ENCODE measurements around the gene STPG1.

- TF ChIP-seq CTCF (IDR thresholded peaks at IDR 0.05; ENCODE audit: poor library complexity, severe bottlenecking) (no peak), REST (IDR thresholded peaks at IDR 0.05; ENCODE audit: borderline replicate concordance) (no peak), EP300 (conservative IDR thresholded peaks at IDR 0.05; ENCODE audit: poor library complexity, severe bottlenecking) (no peak), EZH2 (IDR thresholded peaks at IDR 0.05; ENCODE audit: borderline replicate concordance, insufficient read depth, low read length, poor library complexity, severe bottlenecking) (no peak), POLR2AphosphoS5 (IDR thresholded peaks at IDR 0.05) (no peak), RAD21 (conservative IDR thresholded peaks at IDR 0.05) (no peak), MXI1 (conservative IDR thresholded peaks at IDR 0.05; ENCODE audit: poor library complexity, severe bottlenecking) (peak; percentile 47)
Observed at GRCh38 chr1:24415910-24416665, 2.5 kb upstream of the STPG1 start.

Data from neural cell (in vitro differentiated cells).